Astrocyte of the cerebellum (primary cell): ENCODE results near the gene VPS26A.
"Not testable (repeated sequence)": the region's sequence is repeated elsewhere in the genome, so short reads cannot be mapped to it uniquely, and the experiment has no call there.

Experiments
- DNase-seq: peaks from one replicate; pipeline ENCODE4 v3.0.0-alpha.2; 2011; ENCODE audit warnings: low read depth
- H3K4me3 ChIP-seq: 2 replicates; pipeline ENCODE4 v1.5.1; 2011; ENCODE audit warnings: mild to moderate bottlenecking, low read depth, low read length, moderate library complexity
- in situ Hi-C: cut with HindIII; loops from 2 replicates; pipeline ENCODE4 v1.10.0; 2017; ENCODE audit warnings: low sequenced_read_pairs
- TF ChIP-seq, protein P1 (sequence below): IDR thresholded peaks from 2 replicates; pipeline ENCODE4 v1.5.1; 2012; ENCODE audit warnings: low read length, low read depth, moderate library complexity, mild to moderate bottlenecking; ENCODE audit errors: missing control alignments

VPS26A gene

DNA sequence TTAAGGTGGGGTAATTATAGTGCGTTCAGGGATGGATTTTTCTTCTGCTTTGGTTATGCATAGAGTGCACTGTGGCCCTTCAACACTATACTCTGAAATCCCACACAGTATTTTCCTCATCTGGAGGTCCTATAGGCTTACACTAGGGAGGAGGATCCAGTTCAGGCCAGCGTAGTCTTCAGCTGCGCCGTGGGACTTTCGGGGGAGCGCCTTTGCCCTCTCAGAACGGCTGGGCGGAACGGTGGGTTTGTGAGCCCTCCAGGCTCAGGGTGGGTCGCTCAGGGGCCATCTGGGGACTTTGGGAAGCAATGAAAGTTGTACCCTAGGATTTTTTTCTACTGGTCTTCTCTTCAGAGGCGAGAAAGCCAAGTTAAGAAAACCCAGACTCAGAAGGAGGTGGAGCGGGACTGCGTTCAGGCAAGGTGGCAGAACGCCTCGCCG, 652 bp upstream of the VPS26A start:
- DNase-seq: peak; percentile 31

DNA sequence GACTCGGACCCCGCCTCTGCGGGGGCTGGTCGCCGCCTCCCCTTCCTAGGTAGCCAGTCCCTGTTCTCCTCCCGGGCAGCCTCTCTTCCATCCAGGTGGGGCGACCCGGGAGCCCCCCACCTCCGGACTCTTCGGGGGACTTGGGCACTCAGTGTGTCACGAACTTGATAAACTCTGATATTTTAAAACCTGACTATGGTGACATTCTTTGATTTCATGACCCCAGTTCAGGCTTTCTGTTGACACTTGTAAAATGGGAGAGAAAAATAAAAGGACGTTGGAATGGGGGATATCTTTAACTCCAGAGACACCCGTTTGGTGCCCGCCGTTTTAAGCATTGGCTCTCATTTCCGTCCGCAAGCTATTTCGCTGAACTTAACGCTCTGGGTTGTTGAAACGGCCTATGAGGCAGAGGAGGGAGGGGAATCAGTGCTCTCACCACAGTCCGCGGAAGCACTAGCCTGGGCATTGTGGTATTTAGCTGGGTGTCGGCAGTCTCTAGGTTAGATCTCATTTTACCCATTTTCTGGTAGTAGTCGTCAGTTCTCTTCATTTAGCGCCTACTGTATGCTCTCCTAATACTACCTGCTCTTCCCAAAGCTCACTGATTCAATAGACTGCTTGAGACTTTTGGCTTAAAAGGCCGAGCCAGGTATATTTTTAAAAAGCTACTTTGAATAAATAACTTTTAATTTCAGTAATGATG, 738 bp downstream of the VPS26A start:
- in situ Hi-C loops: no loop called here
- TF ChIP-seq, protein P1, sequence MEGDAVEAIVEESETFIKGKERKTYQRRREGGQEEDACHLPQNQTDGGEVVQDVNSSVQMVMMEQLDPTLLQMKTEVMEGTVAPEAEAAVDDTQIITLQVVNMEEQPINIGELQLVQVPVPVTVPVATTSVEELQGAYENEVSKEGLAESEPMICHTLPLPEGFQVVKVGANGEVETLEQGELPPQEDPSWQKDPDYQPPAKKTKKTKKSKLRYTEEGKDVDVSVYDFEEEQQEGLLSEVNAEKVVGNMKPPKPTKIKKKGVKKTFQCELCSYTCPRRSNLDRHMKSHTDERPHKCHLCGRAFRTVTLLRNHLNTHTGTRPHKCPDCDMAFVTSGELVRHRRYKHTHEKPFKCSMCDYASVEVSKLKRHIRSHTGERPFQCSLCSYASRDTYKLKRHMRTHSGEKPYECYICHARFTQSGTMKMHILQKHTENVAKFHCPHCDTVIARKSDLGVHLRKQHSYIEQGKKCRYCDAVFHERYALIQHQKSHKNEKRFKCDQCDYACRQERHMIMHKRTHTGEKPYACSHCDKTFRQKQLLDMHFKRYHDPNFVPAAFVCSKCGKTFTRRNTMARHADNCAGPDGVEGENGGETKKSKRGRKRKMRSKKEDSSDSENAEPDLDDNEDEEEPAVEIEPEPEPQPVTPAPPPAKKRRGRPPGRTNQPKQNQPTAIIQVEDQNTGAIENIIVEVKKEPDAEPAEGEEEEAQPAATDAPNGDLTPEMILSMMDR: no peak
- DNase-seq: peak; percentile 9
- H3K4me3 ChIP-seq: peak overlapping the region; percentile 80

More for the DNA sequence above, 652 bp upstream of the VPS26A start:
- TF ChIP-seq, protein P1: peak; percentile 45
- in situ Hi-C loops: no loop called here
- peak overlapping the region; percentile 80 for H3K4me3 ChIP-seq

DNA sequence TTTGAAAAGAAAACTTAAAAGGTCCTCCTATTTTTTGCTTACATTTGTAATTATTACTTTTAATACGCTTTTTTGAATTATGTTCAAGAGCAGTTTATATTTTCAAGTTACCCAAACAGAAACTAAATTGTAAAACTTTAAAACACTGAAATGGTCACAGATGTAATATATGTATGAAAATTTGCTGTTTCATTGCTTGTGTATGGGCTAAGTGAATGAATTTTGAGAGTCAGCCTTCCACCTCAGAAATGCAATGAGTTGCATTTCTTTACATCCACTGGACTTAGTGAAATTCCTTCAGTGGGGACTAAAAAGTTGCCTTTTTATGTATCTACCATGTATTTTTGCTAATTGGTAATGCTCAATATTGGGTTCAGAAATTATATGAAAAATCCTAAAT, 1.6 kb downstream of the VPS26A start:
- H3K4me3 ChIP-seq: peak overlapping the region; percentile 80
- TF ChIP-seq, protein P1: no peak
- in situ Hi-C loops: no loop called here
- no peak for DNase-seq

DNA sequence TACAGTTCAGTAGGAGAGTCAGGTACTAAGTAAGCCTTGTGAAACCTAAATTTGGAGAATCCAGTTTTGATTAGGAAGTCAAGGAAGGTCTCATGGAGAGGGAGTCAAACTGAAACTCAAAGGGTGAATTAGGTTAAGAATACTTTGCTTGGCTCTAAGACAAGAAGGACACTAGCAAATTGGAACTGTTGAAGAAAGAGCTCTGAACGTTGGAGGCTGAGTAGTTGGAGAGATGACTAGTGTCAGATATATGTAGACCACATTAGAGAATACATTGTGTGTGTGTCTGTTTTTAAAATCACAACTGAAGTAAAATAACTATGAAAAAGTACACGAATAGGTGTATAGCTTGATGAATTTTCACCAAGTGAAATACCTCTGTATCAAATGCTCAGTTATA, 6.3 kb downstream of the VPS26A start:
- DNase-seq: no peak
- in situ Hi-C loops: no loop called here
- TF ChIP-seq, protein P1: no peak
- no peak overlapping the region for H3K4me3 ChIP-seq

DNA sequence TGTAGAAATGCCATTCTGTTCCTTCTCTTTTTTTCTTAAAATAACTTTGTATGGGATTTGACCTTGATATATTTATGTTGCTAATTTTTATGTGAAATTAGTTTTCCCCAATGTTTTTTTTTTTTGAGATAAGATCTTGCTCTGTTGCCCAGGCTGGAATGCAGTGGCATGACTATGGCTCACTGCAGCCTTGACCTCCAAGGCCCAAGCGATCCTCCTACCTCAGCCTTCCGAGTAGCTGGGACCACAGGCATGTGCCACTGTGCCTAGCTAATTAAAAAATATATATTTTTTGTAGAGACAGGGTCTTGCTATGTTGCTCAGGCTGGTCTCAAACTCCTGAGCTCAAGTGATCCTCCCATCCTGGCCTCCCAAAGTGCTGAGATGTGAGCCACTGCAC, 16.0 kb downstream of the VPS26A start:
- DNase-seq: no peak
- H3K4me3 ChIP-seq: no peak overlapping the region
- TF ChIP-seq, protein P1: no peak
- in situ Hi-C loops: no loop called here

DNA sequence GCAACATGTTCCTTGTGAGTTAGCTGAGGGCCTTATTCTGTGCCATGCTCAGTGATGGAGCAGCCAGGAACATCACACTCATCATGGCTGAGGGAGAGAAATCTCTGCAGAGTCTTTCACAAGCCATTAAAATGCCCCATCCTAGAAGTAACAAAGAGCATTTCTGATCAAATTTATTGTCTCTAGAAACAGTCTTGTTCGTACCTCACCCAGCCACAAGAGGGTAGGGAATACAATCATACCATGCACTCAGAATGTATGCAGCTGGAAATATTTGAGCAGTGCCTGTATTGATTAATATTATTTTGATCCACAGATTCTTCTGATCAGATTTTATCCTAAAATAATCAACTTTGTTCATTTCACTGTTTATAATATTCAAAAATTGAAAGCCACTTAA, 17.3 kb downstream of the VPS26A start:
- DNase-seq: no peak
- TF ChIP-seq, protein P1: no peak
- H3K4me3 ChIP-seq: no peak overlapping the region
- in situ Hi-C loops: no loop called here

DNA sequence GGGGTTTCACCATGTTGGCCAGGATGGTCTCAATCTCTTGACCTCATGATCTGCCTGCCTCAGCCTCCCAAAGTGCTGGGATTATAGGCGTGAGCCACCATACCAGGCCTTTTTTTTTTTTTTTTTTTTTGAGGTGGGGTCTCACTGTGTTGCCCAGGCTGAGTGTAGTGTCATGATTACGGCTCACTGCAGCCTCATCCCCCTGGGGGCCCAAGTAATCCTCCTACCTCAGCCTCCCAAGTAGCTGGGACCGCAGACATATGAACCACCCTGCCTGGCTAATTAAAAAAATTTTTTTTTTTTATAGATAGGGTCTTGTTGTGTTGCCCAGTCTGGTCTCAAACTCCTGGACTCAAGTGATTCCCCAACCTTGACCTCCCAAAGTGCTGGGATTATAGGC, 18.1 kb downstream of the VPS26A start:
- DNase-seq, in situ Hi-C loops, H3K4me3 ChIP-seq: not testable (repeated sequence)
